Measurements from ENCODE around the gene FOXC1. TPM values are rescaled to one million over a fixed set of nuclear protein-coding genes. Genes with fewer than 3 reads are reported as not detected.

The FOXC1 gene
- total RNA-seq, 1 donor from 2014 or later = 7.1 TPM

DNA sequence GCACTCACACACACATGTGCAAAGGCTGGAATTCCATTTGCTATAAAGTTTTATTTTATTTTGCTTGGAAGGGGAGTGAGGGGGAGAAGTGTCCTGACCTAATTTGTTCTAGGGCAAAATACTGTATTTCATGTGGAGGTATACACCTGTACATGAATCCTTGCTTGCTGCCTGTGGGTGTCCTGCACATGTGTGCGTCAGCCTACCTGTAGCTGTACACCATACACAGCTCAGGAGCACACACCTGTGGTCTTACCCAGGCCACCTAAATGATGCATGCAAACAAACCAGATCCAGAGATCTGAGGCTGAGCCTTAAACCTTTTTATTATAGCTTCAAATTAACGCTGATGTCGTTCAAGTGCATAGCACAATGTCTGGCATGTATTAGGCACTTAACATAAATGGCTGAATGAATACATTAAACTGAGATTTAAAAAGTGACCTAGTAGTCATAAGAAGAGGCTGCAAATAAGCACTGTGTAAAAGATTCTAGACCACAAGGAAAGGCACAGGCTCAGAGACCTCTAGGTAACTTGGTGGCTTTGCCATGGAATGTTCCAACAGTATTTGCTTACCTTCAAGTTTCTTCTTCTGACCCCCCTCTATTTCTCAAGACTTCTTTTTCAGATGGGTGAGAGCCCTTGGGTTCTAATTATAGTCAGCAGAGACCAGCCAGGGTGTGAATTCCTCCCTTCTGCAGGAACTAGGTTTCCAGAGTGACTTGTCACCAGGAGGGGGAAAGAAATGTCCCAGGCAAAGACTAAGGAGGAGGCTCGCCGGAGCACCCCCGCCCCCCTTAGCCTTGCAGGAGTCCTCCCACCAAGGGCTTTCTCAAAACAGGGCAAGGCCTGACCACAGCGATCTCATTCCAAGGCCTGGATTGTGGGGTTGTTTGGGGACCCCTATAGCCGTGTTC, 13.4 kb downstream of the FOXC1 start:
- DNase-seq = no peak
- peaks cover 100% of the 10 kb centered on the region for H3K27me3 ChIP-seq (ENCODE audit: low read depth)
- H3K4me1 ChIP-seq = peaks cover 40% of the 10 kb centered on the region
- intact Hi-C loops (cut with micrococcal nuclease) = no loop called here
- H3K4me3 ChIP-seq = peak overlapping the region; percentile 77
- no peaks in the 10 kb centered on the region for H3K36me3 ChIP-seq
- no peak overlapping the region for H3K27ac ChIP-seq (replicated peaks)
- no peaks in the 10 kb centered on the region for H3K9me3 ChIP-seq (replicated peaks)
- no peak for TF ChIP-seq CTCF (IDR thresholded peaks at IDR 0.05; ENCODE audit: borderline replicate concordance)

DNA sequence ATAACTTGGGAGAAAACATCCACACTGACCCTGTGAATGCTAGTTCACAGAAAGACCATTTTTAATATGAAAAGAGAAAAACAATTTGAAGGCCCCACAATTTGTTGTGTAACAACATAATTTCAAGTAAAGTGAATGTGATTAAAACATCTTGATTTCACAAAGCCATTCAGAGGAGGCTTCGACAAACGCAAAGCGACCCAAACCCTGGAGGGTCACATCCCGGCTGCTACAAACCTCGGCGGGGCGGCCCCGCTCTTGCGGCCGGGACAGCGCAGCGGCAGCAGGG, 14.0 kb downstream of the FOXC1 start:
- no peak for DNase-seq
- H3K9me3 ChIP-seq (replicated peaks) = no peaks in the 10 kb centered on the region
- no peaks in the 10 kb centered on the region for H3K36me3 ChIP-seq
- TF ChIP-seq CTCF (IDR thresholded peaks at IDR 0.05; ENCODE audit: borderline replicate concordance) = no peak
- peaks cover 99% of the 10 kb centered on the region for H3K27me3 ChIP-seq (ENCODE audit: low read depth)
- H3K27ac ChIP-seq (replicated peaks) = peak overlapping the region; percentile 84
- peak overlapping the region; percentile 77 for H3K4me3 ChIP-seq
- H3K4me1 ChIP-seq = peaks cover 40% of the 10 kb centered on the region
- intact Hi-C loops (cut with micrococcal nuclease) = no loop called here

DNA sequence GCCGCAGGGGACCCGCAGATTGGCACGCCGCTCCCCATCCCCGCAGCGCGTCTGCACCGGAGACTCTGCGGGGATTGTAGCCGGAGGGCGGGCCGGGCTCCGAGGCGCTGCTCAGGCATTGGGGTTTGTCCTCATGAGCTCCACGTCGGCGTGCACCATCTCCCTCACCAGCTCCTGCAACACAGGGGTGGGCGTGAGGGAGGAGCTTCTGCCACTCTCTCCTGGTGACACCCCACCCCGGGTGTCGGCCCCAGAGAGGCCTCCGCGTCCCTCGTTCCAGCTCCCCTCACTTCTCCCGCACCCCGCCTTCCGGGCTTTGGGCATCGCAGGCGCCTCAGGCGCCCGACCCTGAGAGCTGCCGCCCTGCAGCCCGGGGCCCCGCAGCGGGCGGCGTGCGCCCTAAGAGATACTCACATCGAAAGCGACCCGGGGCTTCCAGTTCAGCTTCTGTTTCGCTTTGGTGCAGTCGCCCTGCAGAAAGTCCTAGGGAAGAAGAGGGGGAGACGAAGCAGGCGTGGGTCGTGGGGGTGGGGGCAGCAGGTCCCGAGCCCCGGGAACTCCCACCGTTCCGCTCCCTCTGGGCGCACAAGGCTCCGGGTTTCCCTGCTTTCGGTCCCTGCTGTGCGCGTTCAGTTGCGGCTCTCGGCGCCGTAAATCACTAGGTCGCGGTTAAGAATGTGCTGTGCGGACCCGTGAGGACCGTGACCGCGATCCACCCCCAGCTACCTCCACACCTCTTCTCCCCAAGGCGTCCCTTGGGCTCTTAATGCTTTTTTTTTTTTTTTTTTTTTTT, 14.5 kb downstream of the FOXC1 start:
- peak overlapping the region; percentile 77 for H3K4me3 ChIP-seq
- peaks cover 40% of the 10 kb centered on the region for H3K4me1 ChIP-seq
- peaks cover 99% of the 10 kb centered on the region for H3K27me3 ChIP-seq (ENCODE audit: low read depth)
- TF ChIP-seq CTCF (IDR thresholded peaks at IDR 0.05; ENCODE audit: borderline replicate concordance) = no peak
- peak overlapping the region; percentile 84 for H3K27ac ChIP-seq (replicated peaks)
- no peak for DNase-seq
- no peaks in the 10 kb centered on the region for H3K9me3 ChIP-seq (replicated peaks)
- intact Hi-C loops (cut with micrococcal nuclease) = no loop called here
- H3K36me3 ChIP-seq = no peaks in the 10 kb centered on the region

DNA sequence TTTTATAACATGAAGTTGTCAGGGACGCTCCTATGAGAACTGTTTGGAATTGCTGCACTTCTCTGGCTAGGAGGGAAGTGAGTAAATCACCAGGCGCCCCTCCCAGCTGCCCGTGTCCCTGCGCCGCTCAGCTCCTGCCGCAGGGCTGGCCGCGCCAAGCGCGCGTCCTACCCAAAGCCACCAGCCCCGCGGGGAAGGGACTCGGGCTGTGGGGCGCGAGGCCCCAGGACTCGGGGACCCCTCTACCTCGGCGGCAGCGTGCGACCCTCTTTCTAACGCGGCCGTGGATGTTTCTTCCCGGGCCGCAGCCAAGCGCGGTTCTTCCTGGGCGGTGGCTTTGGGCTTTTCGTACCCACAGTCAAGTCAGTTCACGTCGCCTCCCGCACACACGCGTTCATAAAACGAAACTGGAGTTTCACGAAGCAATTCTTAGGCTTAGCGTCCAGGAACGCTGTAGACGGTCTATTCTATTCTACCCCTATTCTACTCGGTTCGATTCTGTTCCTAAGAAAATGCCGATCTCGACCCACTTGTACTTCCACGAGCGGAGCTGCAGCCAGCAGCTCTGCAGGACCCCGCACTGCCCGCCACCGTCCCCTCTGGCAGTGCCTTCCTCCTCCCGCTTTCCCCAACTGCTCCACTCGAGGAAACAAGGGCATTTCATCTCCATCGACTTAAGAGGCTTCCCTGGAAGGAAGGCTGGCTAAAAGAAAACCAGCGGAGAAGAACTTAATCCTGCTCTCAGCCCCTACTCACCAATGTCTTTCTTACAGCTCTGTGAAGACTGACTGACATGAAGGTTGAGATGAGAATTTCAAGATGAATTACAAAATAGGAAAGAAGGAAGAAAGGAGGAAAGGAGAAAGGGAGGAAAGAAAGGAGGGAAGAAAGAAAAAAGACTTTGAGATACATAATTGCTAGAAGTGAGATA, 15.4 kb downstream of the FOXC1 start:
- H3K36me3 ChIP-seq = no peaks in the 10 kb centered on the region
- no peaks in the 10 kb centered on the region for H3K9me3 ChIP-seq (replicated peaks)
- no peak for TF ChIP-seq CTCF (IDR thresholded peaks at IDR 0.05; ENCODE audit: borderline replicate concordance)
- H3K4me3 ChIP-seq = peak overlapping the region; percentile 77
- DNase-seq = no peak
- H3K4me1 ChIP-seq = peaks cover 32% of the 10 kb centered on the region
- intact Hi-C loops (cut with micrococcal nuclease) = no loop called here
- peak overlapping the region; percentile 84 for H3K27ac ChIP-seq (replicated peaks)
- peaks cover 99% of the 10 kb centered on the region for H3K27me3 ChIP-seq (ENCODE audit: low read depth)
